Left colon (tissue), 2 donors: Measurements from ENCODE around the gene HSD17B2. TPM values are rescaled to one million over a fixed set of nuclear protein-coding genes. Genes with fewer than 3 reads are reported as not detected.
"Not testable (repeated sequence)": the region's sequence is repeated elsewhere in the genome, so short reads cannot be mapped to it uniquely, and the experiment has no call there.

ENCODE experiments used
- ATAC-seq: fragments of 200-7000 bp; cut with Tn5 transposase; one replicate; pipeline ENCODE4 v1.9.1; 2020; ENCODE audit warnings: mild to moderate bottlenecking, moderate library complexity
- DNase-seq, 2 donors: peaks; one replicate each; pipeline ENCODE4 v3.0.0-alpha.2; 2020
- intact Hi-C, 2 donors: fragments of 100-400 bp; cut with DNase I in 1 of 2; cut with micrococcal nuclease in 1 of 2; formaldehyde crosslinking; loops; one replicate each; pipeline versions ENCODE4 v1.11.2 to v1.14.0; 2022; cut with DNase I, micrococcal nuclease
- total RNA-seq, 2 donors: library from RNA; stranded (reverse); fragmentation: NEBNext Ultra II Directional; extraction: Animal tissue kit (Norgen Biotek cat#: 25700); gene quantifications; one replicate each; pipeline ENCODE4 v1.2.1, GENCODE V29; 2021
- donor health status: DM: no; HTN: no; CAD: no.
- donor health status: DM: yes; HTN: yes; CAD: no.

HSD17B2 gene
- total RNA-seq, 2 donors from 2014 or later: 63.6 to 181 TPM

GRCh38 chr16:82138478-82139285, 103.6 kb downstream of the HSD17B2 start:
- DNase-seq (no peak), ATAC-seq (peak; percentile 64)
- intact Hi-C loops: no loop called here

GRCh38 chr16:82139286-82139571, 104.2 kb downstream of the HSD17B2 start:
- intact Hi-C loops, ATAC-seq: not testable (repeated sequence)
- DNase-seq: peak in 1 of 2 donors; percentile 37

GRCh38 chr16:82146556-82146955, 111.5 kb downstream of the HSD17B2 start:
- intact Hi-C loops: no loop called here
- DNase-seq (no peak), ATAC-seq (no peak)

GRCh38 chr16:82146957-82147356, 111.9 kb downstream of the HSD17B2 start:
- DNase-seq (no peak), ATAC-seq (no peak)
- intact Hi-C loops: no loop called here

- DNase-seq: no peak
- intact Hi-C loops: no loop called here
- no peak for ATAC-seq
Measured at GRCh38 chr16:82147546-82147945, 112.5 kb downstream of the HSD17B2 start.

Other genes starting within 250 kb of the HSD17B2 start
- 10 to 100 TPM in 1 of 2 donors, 1 to 10 TPM in 1; 7.9 to 14.4 TPM for gene SDR42E1, start 23.8 kb upstream of the HSD17B2 start, total RNA-seq
- gene MPHOSPH6, start 135.0 kb downstream of the HSD17B2 start, total RNA-seq: 10 to 100 TPM; 13.7 to 23.4 TPM